GM23338 (cell line): ENCODE measurements around the gene KRT17. TPM values are rescaled to one million over a fixed set of nuclear protein-coding genes. Genes with fewer than 3 reads are reported as not detected.

Experiments used
- ATAC-seq: fragments of 200-7000 bp; cut with Tn5 transposase; 3 replicates; pipeline ENCODE4 v1.9.1; 2020
- DNase-seq: peaks from one replicate; pipeline ENCODE4 v3.0.0-alpha.2; 2015; ENCODE audit warnings: low spot score
- H2AFZ ChIP-seq: fragments of 200-600 bp; sonication (generic); 2 replicates; pipeline ENCODE4 v1.8.0; 2016; ENCODE audit warnings: antibody characterized with exemption, mild to moderate bottlenecking, moderate library complexity
- H3F3A ChIP-seq: fragments of 200-600 bp; sonication (generic); replicated peaks from 2 replicates; pipeline ENCODE4 v1.8.0; 2017; ENCODE audit warnings: antibody characterized with exemption, mixed run types, low read depth
- H3K27ac ChIP-seq: fragments of 200-600 bp; sonication (generic); 2 replicates; pipeline ENCODE4 v1.6.1; 2016; ENCODE audit warnings: low read depth
- H3K27me3 ChIP-seq: fragments of 200-600 bp; sonication (generic); 2 replicates; pipeline ENCODE4 v1.8.0; 2016; ENCODE audit warnings: mild to moderate bottlenecking, mixed run types, moderate library complexity; ENCODE audit not compliant: insufficient read depth
- H3K36me3 ChIP-seq: fragments of 200-600 bp; sonication (generic); 2 replicates; pipeline ENCODE4 v1.8.0; 2016; ENCODE audit warnings: mild to moderate bottlenecking; ENCODE audit not compliant: insufficient read depth
- H3K4me1 ChIP-seq: fragments of 200-600 bp; sonication (generic); 2 replicates; pipeline ENCODE4 v1.8.0; 2016; ENCODE audit warnings: mild to moderate bottlenecking, moderate library complexity; ENCODE audit not compliant: insufficient read depth
- H3K4me2 ChIP-seq: fragments of 200-600 bp; sonication (generic); 2 replicates; pipeline ENCODE4 v1.7.1; 2017; ENCODE audit warnings: mixed run types
- H3K4me3 ChIP-seq: fragments of 200-600 bp; sonication (generic); 2 replicates; pipeline ENCODE4 v1.6.1; 2016; ENCODE audit warnings: mixed run types
- H3K79me2 ChIP-seq: fragments of 200-600 bp; sonication (generic); replicated peaks from 2 replicates; pipeline ENCODE4 v1.8.0; 2017; ENCODE audit warnings: mild to moderate bottlenecking; ENCODE audit not compliant: insufficient read depth
- H3K9me2 ChIP-seq: fragments of 200-600 bp; sonication (generic); 2 replicates; pipeline ENCODE4 v1.8.0; 2017; ENCODE audit not compliant: insufficient read depth
- H4K20me1 ChIP-seq: fragments of 200-600 bp; sonication (generic); replicated peaks from 2 replicates; pipeline ENCODE4 v1.8.0; 2017; ENCODE audit warnings: mild to moderate bottlenecking; ENCODE audit not compliant: insufficient read depth
- H3K27ac Mint-ChIP-seq: 2 replicates; pipeline ENCODE4 v1.8.0; 2020; ENCODE audit warnings: inconsistent platforms, mild to moderate bottlenecking, moderate library complexity, mixed read lengths
- H3K27me3 Mint-ChIP-seq: 3 replicates; pipeline ENCODE4 v1.8.0; 2022; ENCODE audit warnings: low read depth, mild to moderate bottlenecking, moderate library complexity, mixed read lengths, inconsistent platforms; ENCODE audit not compliant: insufficient read depth, poor library complexity
- H3K36me3 Mint-ChIP-seq: 3 replicates; pipeline ENCODE4 v1.8.0; 2021; ENCODE audit warnings: low read depth, mild to moderate bottlenecking, inconsistent platforms, moderate library complexity, mixed read lengths
- H3K4me1 Mint-ChIP-seq: 3 replicates; pipeline ENCODE4 v1.8.0; 2020; ENCODE audit warnings: mild to moderate bottlenecking, inconsistent platforms, mixed read lengths
- H3K4me3 Mint-ChIP-seq: 3 replicates; pipeline ENCODE4 v1.8.0; 2021; ENCODE audit warnings: moderate library complexity, mild to moderate bottlenecking, inconsistent platforms, mixed read lengths
- H3K9me3 Mint-ChIP-seq: 3 replicates; pipeline ENCODE4 v1.8.0; 2020; ENCODE audit warnings: moderate library complexity, mild to moderate bottlenecking, inconsistent platforms, mixed read lengths
- CREB1 ChIP-seq: fragments of 250-450 bp; sonication (Bioruptor Pico); IDR thresholded peaks from 2 replicates; pipeline ENCODE4 v1.5.0; 2020; ENCODE audit warnings: low read depth, mild to moderate bottlenecking, moderate library complexity
- EZH2 ChIP-seq: fragments of 200-600 bp; sonication (generic); IDR thresholded peaks from one replicate; pipeline ENCODE4 v1.8.0; 2017; ENCODE audit warnings: antibody characterized with exemption, mild to moderate bottlenecking, low read depth; ENCODE audit not compliant: unreplicated experiment
- EZH2phosphoT487 ChIP-seq: fragments of 200-600 bp; sonication (generic); IDR thresholded peaks from one replicate; pipeline ENCODE4 v1.8.1; 2018; ENCODE audit warnings: antibody characterized with exemption; ENCODE audit not compliant: unreplicated experiment
- JUNB ChIP-seq: IDR thresholded peaks from one replicate; pipeline ENCODE4 v1.6.1; 2016; ENCODE audit warnings: antibody characterized with exemption; ENCODE audit not compliant: unreplicated experiment
- NANOG ChIP-seq: IDR thresholded peaks from 2 replicates; pipeline ENCODE4 v1.6.1; 2016; ENCODE audit warnings: antibody characterized with exemption, borderline replicate concordance
- POLR2AphosphoS5 ChIP-seq: IDR thresholded peaks from 2 replicates; pipeline ENCODE4 v1.6.1; 2016; ENCODE audit warnings: antibody characterized with exemption, low read depth
- STAT1 ChIP-seq: IDR thresholded peaks from one replicate; pipeline ENCODE4 v1.6.1; 2016; ENCODE audit warnings: antibody characterized with exemption; ENCODE audit not compliant: unreplicated experiment
- ZNF114 ChIP-seq: fragments of 250-450 bp; sonication (Bioruptor Pico); IDR thresholded peaks from 2 replicates; pipeline ENCODE4 v1.5.0; 2020; ENCODE audit warnings: mild to moderate bottlenecking, moderate library complexity
- ZNF331 ChIP-seq: fragments of 250-450 bp; sonication (Bioruptor Pico); IDR thresholded peaks from 2 replicates; pipeline ENCODE4 v1.5.0; 2020; ENCODE audit warnings: low read depth, mild to moderate bottlenecking, moderate library complexity
- polyA plus RNA-seq: library from polyadenylated mRNA; unstranded; fragments of >200 nt; fragmentation: Nextera tagmentation; extraction: Ambion mirVana; gene quantifications from 2 replicates; pipeline ENCODE4 v1.2.1, GENCODE V29; 2016
- total RNA-seq: library from RNA; depleted of rRNA; stranded (reverse); fragments of >200 nt; shearing (Covaris generic); gene quantifications from 2 replicates; pipeline ENCODE4 v1.2.3, GENCODE V29; 2014
- TF ChIP-seq, protein P1 (sequence below): fragments of 250-450 bp; sonication (Bioruptor Pico); IDR thresholded peaks from 2 replicates; pipeline ENCODE4 v1.5.0; 2020; ENCODE audit warnings: mild to moderate bottlenecking, moderate library complexity
- TF ChIP-seq, protein P2 (sequence below): IDR thresholded peaks from one replicate; pipeline ENCODE4 v1.6.1; 2018; ENCODE audit warnings: antibody characterized with exemption; ENCODE audit not compliant: unreplicated experiment
- TF ChIP-seq, protein P3 (sequence below): IDR thresholded peaks from 2 replicates; pipeline ENCODE4 v1.6.1; 2016; ENCODE audit warnings: antibody characterized with exemption
- TF ChIP-seq, protein P4 (sequence below), 2 experiments: fragments of 200-600 bp in 1 of 2; sonication (generic) in 1 of 2; conservative IDR thresholded peaks; 2 replicates each; pipeline versions ENCODE4 v1.5.1 to v1.6.1; 2016 to 2017; ENCODE audit warnings: antibody characterized with exemption in 2 of 2, low read depth in 2 of 2, mild to moderate bottlenecking in 2 of 2, moderate library complexity in 1 of 2

Gene KRT17
- total and polyA plus RNA-seq, 2 experiments from 2014 or later = 0.63 to 1.8 TPM

DNA sequence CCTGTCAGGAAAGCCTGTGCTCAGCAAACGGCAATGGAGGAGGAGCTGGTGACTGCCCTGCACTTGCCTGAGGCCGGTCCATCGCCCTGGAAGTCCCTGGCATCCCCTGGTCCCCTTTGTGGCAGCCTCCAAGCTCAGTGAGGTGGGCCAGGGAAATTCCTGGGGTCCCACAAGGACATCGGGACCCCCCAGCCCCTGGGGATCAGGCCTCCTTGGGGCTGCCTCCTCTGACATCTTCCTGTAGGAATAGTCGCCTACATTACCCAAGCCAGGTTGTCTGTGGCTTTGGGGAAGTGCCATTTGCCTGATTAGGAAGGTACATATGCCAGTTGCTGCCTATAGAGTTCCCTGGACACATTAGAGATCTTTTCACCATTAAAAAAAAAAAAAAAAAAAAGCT is 45.4 kb downstream of the KRT17 start:
- Histone ChIP-seq H3K79me2 (no peaks in the 10 kb centered on the region), H2AFZ (peak overlapping the region; percentile 98; the same call in 1 of the 2 replicates), H3K4me3 (no peak overlapping the region), H3K4me2 (peak overlapping the region; percentile 63; the same call in 1 of the 2 replicates), H3K27me3 (no peaks in the 10 kb centered on the region), H3K9me2 (peaks cover 10% of the 10 kb centered on the region), H3K36me3 (no peaks in the 10 kb centered on the region), H4K20me1 (no peaks in the 10 kb centered on the region), H3F3A (no peaks in the 10 kb centered on the region; the same call in 1 of the 2 replicates), H3K27ac (no peak overlapping the region), H3K4me1 (peaks cover 3% of the 10 kb centered on the region; the same call in 1 of the 2 replicates)
- ATAC-seq (peak; percentile 8; the same call in 2 of the 3 replicates), DNase-seq (no peak)
- H3K4me3 Mint-ChIP-seq = 0 out of 3 replicates have a peak overlapping the region, but pooled peaks have one; percentile 7
- TF ChIP-seq POLR2AphosphoS5 = no peak
- TF ChIP-seq, protein P1, sequence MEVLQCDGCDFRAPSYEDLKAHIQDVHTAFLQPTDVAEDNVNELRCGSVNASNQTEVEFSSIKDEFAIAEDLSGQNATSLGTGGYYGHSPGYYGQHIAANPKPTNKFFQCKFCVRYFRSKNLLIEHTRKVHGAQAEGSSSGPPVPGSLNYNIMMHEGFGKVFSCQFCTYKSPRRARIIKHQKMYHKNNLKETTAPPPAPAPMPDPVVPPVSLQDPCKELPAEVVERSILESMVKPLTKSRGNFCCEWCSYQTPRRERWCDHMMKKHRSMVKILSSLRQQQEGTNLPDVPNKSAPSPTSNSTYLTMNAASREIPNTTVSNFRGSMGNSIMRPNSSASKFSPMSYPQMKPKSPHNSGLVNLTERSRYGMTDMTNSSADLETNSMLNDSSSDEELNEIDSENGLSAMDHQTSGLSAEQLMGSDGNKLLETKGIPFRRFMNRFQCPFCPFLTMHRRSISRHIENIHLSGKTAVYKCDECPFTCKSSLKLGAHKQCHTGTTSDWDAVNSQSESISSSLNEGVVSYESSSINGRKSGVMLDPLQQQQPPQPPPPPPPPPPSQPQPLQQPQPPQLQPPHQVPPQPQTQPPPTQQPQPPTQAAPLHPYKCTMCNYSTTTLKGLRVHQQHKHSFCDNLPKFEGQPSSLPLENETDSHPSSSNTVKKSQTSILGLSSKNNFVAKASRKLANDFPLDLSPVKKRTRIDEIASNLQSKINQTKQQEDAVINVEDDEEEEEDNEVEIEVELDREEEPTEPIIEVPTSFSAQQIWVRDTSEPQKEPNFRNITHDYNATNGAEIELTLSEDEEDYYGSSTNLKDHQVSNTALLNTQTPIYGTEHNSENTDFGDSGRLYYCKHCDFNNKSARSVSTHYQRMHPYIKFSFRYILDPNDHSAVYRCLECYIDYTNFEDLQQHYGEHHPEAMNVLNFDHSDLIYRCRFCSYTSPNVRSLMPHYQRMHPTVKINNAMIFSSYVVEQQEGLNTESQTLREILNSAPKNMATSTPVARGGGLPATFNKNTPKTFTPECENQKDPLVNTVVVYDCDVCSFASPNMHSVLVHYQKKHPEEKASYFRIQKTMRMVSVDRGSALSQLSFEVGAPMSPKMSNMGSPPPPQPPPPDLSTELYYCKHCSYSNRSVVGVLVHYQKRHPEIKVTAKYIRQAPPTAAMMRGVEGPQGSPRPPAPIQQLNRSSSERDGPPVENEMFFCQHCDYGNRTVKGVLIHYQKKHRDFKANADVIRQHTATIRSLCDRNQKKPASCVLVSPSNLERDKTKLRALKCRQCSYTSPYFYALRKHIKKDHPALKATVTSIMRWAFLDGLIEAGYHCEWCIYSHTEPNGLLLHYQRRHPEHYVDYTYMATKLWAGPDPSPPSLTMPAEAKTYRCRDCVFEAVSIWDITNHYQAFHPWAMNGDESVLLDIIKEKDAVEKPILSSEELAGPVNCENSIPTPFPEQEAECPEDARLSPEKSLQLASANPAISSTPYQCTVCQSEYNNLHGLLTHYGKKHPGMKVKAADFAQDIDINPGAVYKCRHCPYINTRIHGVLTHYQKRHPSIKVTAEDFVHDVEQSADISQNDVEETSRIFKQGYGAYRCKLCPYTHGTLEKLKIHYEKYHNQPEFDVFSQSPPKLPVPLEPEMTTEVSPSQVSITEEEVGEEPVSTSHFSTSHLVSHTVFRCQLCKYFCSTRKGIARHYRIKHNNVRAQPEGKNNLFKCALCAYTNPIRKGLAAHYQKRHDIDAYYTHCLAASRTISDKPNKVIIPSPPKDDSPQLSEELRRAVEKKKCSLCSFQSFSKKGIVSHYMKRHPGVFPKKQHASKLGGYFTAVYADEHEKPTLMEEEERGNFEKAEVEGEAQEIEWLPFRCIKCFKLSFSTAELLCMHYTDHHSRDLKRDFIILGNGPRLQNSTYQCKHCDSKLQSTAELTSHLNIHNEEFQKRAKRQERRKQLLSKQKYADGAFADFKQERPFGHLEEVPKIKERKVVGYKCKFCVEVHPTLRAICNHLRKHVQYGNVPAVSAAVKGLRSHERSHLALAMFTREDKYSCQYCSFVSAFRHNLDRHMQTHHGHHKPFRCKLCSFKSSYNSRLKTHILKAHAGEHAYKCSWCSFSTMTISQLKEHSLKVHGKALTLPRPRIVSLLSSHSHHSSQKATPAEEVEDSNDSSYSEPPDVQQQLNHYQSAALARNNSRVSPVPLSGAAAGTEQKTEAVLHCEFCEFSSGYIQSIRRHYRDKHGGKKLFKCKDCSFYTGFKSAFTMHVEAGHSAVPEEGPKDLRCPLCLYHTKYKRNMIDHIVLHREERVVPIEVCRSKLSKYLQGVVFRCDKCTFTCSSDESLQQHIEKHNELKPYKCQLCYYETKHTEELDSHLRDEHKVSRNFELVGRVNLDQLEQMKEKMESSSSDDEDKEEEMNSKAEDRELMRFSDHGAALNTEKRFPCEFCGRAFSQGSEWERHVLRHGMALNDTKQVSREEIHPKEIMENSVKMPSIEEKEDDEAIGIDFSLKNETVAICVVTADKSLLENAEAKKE (CRISPR knock-in tag) = no peak
- no peak for TF ChIP-seq NANOG
- TF ChIP-seq CREB1 (CRISPR knock-in tag) = no peak
- TF ChIP-seq, protein P2, sequence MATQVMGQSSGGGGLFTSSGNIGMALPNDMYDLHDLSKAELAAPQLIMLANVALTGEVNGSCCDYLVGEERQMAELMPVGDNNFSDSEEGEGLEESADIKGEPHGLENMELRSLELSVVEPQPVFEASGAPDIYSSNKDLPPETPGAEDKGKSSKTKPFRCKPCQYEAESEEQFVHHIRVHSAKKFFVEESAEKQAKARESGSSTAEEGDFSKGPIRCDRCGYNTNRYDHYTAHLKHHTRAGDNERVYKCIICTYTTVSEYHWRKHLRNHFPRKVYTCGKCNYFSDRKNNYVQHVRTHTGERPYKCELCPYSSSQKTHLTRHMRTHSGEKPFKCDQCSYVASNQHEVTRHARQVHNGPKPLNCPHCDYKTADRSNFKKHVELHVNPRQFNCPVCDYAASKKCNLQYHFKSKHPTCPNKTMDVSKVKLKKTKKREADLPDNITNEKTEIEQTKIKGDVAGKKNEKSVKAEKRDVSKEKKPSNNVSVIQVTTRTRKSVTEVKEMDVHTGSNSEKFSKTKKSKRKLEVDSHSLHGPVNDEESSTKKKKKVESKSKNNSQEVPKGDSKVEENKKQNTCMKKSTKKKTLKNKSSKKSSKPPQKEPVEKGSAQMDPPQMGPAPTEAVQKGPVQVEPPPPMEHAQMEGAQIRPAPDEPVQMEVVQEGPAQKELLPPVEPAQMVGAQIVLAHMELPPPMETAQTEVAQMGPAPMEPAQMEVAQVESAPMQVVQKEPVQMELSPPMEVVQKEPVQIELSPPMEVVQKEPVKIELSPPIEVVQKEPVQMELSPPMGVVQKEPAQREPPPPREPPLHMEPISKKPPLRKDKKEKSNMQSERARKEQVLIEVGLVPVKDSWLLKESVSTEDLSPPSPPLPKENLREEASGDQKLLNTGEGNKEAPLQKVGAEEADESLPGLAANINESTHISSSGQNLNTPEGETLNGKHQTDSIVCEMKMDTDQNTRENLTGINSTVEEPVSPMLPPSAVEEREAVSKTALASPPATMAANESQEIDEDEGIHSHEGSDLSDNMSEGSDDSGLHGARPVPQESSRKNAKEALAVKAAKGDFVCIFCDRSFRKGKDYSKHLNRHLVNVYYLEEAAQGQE = no peak
- no peak for TF ChIP-seq EZH2
- TF ChIP-seq, protein P3, sequence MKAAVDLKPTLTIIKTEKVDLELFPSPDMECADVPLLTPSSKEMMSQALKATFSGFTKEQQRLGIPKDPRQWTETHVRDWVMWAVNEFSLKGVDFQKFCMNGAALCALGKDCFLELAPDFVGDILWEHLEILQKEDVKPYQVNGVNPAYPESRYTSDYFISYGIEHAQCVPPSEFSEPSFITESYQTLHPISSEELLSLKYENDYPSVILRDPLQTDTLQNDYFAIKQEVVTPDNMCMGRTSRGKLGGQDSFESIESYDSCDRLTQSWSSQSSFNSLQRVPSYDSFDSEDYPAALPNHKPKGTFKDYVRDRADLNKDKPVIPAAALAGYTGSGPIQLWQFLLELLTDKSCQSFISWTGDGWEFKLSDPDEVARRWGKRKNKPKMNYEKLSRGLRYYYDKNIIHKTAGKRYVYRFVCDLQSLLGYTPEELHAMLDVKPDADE = no peak
- TF ChIP-seq STAT1 = no peak
- TF ChIP-seq ZNF114 (CRISPR knock-in tag) = no peak
- no peak for TF ChIP-seq ZNF331 (CRISPR knock-in tag)
- no peak for TF ChIP-seq EZH2phosphoT487
- TF ChIP-seq, protein P4, sequence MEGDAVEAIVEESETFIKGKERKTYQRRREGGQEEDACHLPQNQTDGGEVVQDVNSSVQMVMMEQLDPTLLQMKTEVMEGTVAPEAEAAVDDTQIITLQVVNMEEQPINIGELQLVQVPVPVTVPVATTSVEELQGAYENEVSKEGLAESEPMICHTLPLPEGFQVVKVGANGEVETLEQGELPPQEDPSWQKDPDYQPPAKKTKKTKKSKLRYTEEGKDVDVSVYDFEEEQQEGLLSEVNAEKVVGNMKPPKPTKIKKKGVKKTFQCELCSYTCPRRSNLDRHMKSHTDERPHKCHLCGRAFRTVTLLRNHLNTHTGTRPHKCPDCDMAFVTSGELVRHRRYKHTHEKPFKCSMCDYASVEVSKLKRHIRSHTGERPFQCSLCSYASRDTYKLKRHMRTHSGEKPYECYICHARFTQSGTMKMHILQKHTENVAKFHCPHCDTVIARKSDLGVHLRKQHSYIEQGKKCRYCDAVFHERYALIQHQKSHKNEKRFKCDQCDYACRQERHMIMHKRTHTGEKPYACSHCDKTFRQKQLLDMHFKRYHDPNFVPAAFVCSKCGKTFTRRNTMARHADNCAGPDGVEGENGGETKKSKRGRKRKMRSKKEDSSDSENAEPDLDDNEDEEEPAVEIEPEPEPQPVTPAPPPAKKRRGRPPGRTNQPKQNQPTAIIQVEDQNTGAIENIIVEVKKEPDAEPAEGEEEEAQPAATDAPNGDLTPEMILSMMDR (conservative IDR thresholded peaks at IDR 0.05; ENCODE audit: low read depth in 2 of 2) = no peak
- TF ChIP-seq JUNB = no peak
- peaks cover 17% of the 10 kb centered on the region for H3K27me3 Mint-ChIP-seq
- H3K36me3 Mint-ChIP-seq = no peaks in the 10 kb centered on the region; the same call in 2 of the 3 replicates
- H3K9me3 Mint-ChIP-seq = peaks cover 3% of the 10 kb centered on the region; the same call in 1 of the 3 replicates
- H3K27ac Mint-ChIP-seq = no peak overlapping the region
- H3K4me1 Mint-ChIP-seq = peaks cover 7% of the 10 kb centered on the region; the same call in 2 of the 3 replicates
